K562 (cell line): Measurements from ENCODE around the gene MYCN. TPM values are rescaled to one million over a fixed set of nuclear protein-coding genes. Genes with fewer than 3 reads are reported as not detected.
"Not testable (repeated sequence)": the region's sequence is repeated elsewhere in the genome, so short reads cannot be mapped to it uniquely, and the experiment has no call there.

Experiments used
- ATAC-seq: fragments of 200-7000 bp; cut with Tn5 transposase; 3 replicates; pipeline ENCODE4 v1.9.1; 2020; ENCODE audit warnings: moderate library complexity
- BruUV-seq: library from RNA; stranded (reverse); fragments of 400-500 nt; replicated peaks from 2 replicates; lab custom pipeline; 2021; lab: Mats Ljungman, UMichigan
- CTCF ChIA-PET: fragments of 300-600 bp; formaldehyde crosslinking; extraction: SDS; loops from one replicate; lab custom pipeline; 2021; ENCODE audit warnings: low intra/inter-chr PET ratio; lab: Yijun Ruan, JAX
- POLR2A ChIA-PET: fragments of 300-600, 350-650 bp; sonication (Branson Sonifier 250); formaldehyde crosslinking; extraction: SDS; loops from one replicate; lab custom pipeline; 2021; ENCODE audit warnings: antibody characterized with exemption, inconsistent platforms; lab: Yijun Ruan, JAX
- DNase-seq, 4 experiments: peaks; one replicate each; pipeline versions ENCODE4 v3.0.0 to v3.0.0-alpha.2; 2011 to 2018; ENCODE audit warnings: low spot score in 3 of 4, mixed read lengths in 3 of 4; ENCODE audit errors: extremely low read depth in 1 of 4
- FAIRE-seq: peaks from 2 replicates; lab custom pipeline; 2011; peaks lifted over from hg19 to GRCh38; lab: Jason Lieb, UNC
- H2AFZ ChIP-seq: 2 replicates; pipeline ENCODE4 v1.6.0; 2011; ENCODE audit warnings: low read depth, low read length, control low read depth, inconsistent platforms
- H3K27ac ChIP-seq: fragments of 200-600 bp; 3 replicates; pipeline ENCODE4 v1.8.0; 2011; ENCODE audit warnings: low read depth, mild to moderate bottlenecking, control low read depth, inconsistent platforms, low read length, moderate library complexity, mixed read lengths; ENCODE audit errors: extremely low read depth
- H3K27me3 ChIP-seq, 2 experiments: fragments of 300-600 bp in 1 of 2; 2 replicates in 1 of 2; 3 replicates in 1 of 2; pipeline versions ENCODE4 v1.6.0 to v1.8.0; 2011; ENCODE audit warnings: inconsistent platforms in 2 of 2, low read length in 2 of 2, mild to moderate bottlenecking in 1 of 2, mixed read lengths in 1 of 2, moderate library complexity in 1 of 2; ENCODE audit not compliant: control insufficient read depth in 2 of 2, insufficient read depth in 2 of 2
- H3K36me3 ChIP-seq: fragments of 300-600 bp; 3 replicates; pipeline ENCODE4 v1.8.0; 2011; ENCODE audit warnings: mild to moderate bottlenecking, low read length, inconsistent platforms; ENCODE audit not compliant: control insufficient read depth, insufficient read depth
- H3K4me1 ChIP-seq, 2 experiments: fragments of 200-600 bp in 1 of 2; replicated peaks in 1 of 2; 2 replicates in 1 of 2; 3 replicates in 1 of 2; pipeline versions ENCODE4 v1.5.1 to v1.8.0; 2011; ENCODE audit warnings: inconsistent platforms in 2 of 2, low read length in 2 of 2, mild to moderate bottlenecking in 1 of 2, mixed read lengths in 1 of 2, moderate library complexity in 1 of 2; ENCODE audit not compliant: control insufficient read depth in 2 of 2, insufficient read depth in 2 of 2
- H3K4me2 ChIP-seq: 2 replicates; pipeline ENCODE4 v1.6.1; 2011; ENCODE audit warnings: low read length, control low read depth, inconsistent platforms, mixed read lengths; ENCODE audit not compliant: insufficient read depth
- H3K4me3 ChIP-seq: fragments of 200-600 bp; sonication (generic), shearing (Covaris generic); 2 replicates; pipeline ENCODE4 v1.5.1; 2016; ENCODE audit warnings: control low read depth, inconsistent platforms
- H3K79me2 ChIP-seq: fragments of 200-600 bp; 3 replicates; pipeline ENCODE4 v1.8.0; 2011; ENCODE audit warnings: low read length, inconsistent platforms; ENCODE audit not compliant: control insufficient read depth, insufficient read depth
- H3K9ac ChIP-seq, 2 experiments: 2 replicates each; pipeline versions ENCODE4 v1.6.0 to v1.6.1; 2011; ENCODE audit warnings: low read depth in 2 of 2, low read length in 2 of 2, control low read depth in 1 of 2, inconsistent platforms in 1 of 2, mild to moderate bottlenecking in 1 of 2, mixed read lengths in 1 of 2; ENCODE audit not compliant: insufficient read depth in 1 of 2
- H3K9me1 ChIP-seq: one replicate; pipeline ENCODE4 v1.6.0; 2011; ENCODE audit warnings: inconsistent platforms, mild to moderate bottlenecking, low read length, moderate library complexity; ENCODE audit not compliant: control insufficient read depth, insufficient read depth
- H3K9me3 ChIP-seq: replicated peaks from 2 replicates; pipeline ENCODE4 v1.5.1; 2011; ENCODE audit warnings: low read depth, low read length, inconsistent platforms; ENCODE audit not compliant: control insufficient read depth, insufficient read depth
- H4K20me1 ChIP-seq: replicated peaks from 2 replicates; pipeline ENCODE4 v1.6.1; 2011; ENCODE audit warnings: low read length, inconsistent platforms, mixed read lengths; ENCODE audit not compliant: control insufficient read depth, insufficient read depth
- ATF1 ChIP-seq, 2 experiments: fragments of 450-650 bp in 1 of 2; IDR thresholded peaks; 2 replicates each; pipeline ENCODE4 v1.6.1; 2016; ENCODE audit warnings: missing compliant biosample characterization in 1 of 2, missing genetic modification characterization in 1 of 2
- E2F6 ChIP-seq, 2 experiments: IDR thresholded peaks; 2 replicates each; pipeline ENCODE4 v1.6.1; 2011; ENCODE audit warnings: borderline replicate concordance in 1 of 2, control low read depth in 1 of 2, low read depth in 1 of 2, low read length in 1 of 2, mild to moderate bottlenecking in 1 of 2, mixed read lengths in 1 of 2, moderate library complexity in 1 of 2; ENCODE audit not compliant: insufficient read depth in 1 of 2, insufficient read length in 1 of 2, poor library complexity in 1 of 2, severe bottlenecking in 1 of 2; ENCODE audit errors: extremely low read depth in 1 of 2
- ELK3 ChIP-seq: fragments of 450-650 bp; formaldehyde crosslinking; IDR thresholded peaks from 2 replicates; pipeline ENCODE4 v1.4.0; 2020; ENCODE audit warnings: mild to moderate bottlenecking
- MAZ ChIP-seq, 2 experiments: fragments of 450-650 bp in 1 of 2; sonication (generic) in 1 of 2; formaldehyde crosslinking; IDR thresholded peaks in 1 of 2; conservative IDR thresholded peaks in 1 of 2; 2 replicates each; pipeline versions ENCODE4 v1.4.0 to v1.5.0; 2020; ENCODE audit warnings: mild to moderate bottlenecking in 1 of 2, missing genetic modification reagents in 1 of 2
- YY1 ChIP-seq, 3 experiments: IDR thresholded peaks; 2 replicates each; pipeline ENCODE4 v1.6.1; 2011; ENCODE audit warnings: low read length in 2 of 3, mild to moderate bottlenecking in 2 of 3, moderate library complexity in 2 of 3, borderline replicate concordance in 1 of 3, control low read depth in 1 of 3, low read depth in 1 of 3; ENCODE audit not compliant: insufficient read depth in 3 of 3, insufficient replicate concordance in 2 of 3, control insufficient read depth in 1 of 3, insufficient read length in 1 of 3; ENCODE audit errors: extremely low read depth in 1 of 3
- WGBS: fragments of 100-300 bp; shearing (Covaris generic); methylation state at CpG from one replicate; pipeline ENCODE4 v1.1.6; 2016; ENCODE audit warnings: low coverage, mixed read lengths; ENCODE audit not compliant: insufficient coverage; ENCODE audit errors: missing lambda C conversion rate; 5-methylcytosine and 5-hydroxymethylcytosine counted together
- in situ Hi-C: fragments of 300-500 bp; cut with MboI; formaldehyde crosslinking; loops from 4 replicates; pipeline ENCODE4 v1.15.0; 2018; ENCODE audit warnings: inconsistent platforms, mixed read lengths
- intact Hi-C: fragments of 100-400 bp; cut with micrococcal nuclease; formaldehyde crosslinking; loops from 2 replicates; pipeline ENCODE4 v1.14.2; 2022
- polyA plus RNA-seq, 8 experiments: library from polyadenylated mRNA; depleted of rRNA in 4 of 8; stranded (reverse) in 5 of 8; unstranded in 3 of 8; fragments of >200 nt; fragmentation: Nextera tagmentation in 2 of 8; fragmentation: Illumina TruSeq in 1 of 8; extraction: Ambion mirVana in 2 of 8; extraction: Trizol in 1 of 8; gene quantifications; 2 replicates each; pipeline versions ENCODE4 v1.2.1 to v1.2.3, GENCODE V29; 2011 to 2014; ENCODE audit warnings: inconsistent platforms in 1 of 8, missing spikeins in 1 of 8
- total RNA-seq, 7 experiments: library from RNA; depleted of rRNA in 6 of 7; stranded (reverse); fragments of >200 nt in 6 of 7; fragmentation: Illumina TruSeq in 2 of 7; extraction: Trizol in 2 of 7; gene quantifications; 2 replicates each; pipeline versions ENCODE4 v1.2.1 to v1.2.3, GENCODE V29; 2011 to 2021; ENCODE audit warnings: low replicate concordance in 1 of 7

MYCN gene
- total and polyA plus RNA-seq, 9 of the 15 experiments (the other 6 are each of a cell fraction or from before 2014, with no cell fraction given) = not detected

- TF ChIP-seq MAZ (CRISPR knock-in tag; conservative IDR thresholded peaks at IDR 0.05 in 1 of 2, IDR thresholded peaks at IDR 0.05 in 1 of 2) (no peak), ELK3 (CRISPR knock-in tag) (no peak), E2F6 (IDR thresholded peaks at IDR 0.05; ENCODE audit: borderline replicate concordance in 1 of 2, extremely low read depth in 1 of 2, insufficient read depth in 1 of 2, insufficient read length in 1 of 2, low read depth in 1 of 2, low read length in 1 of 2, poor library complexity in 1 of 2, severe bottlenecking in 1 of 2) (no peak), YY1 (IDR thresholded peaks at IDR 0.05; ENCODE audit: borderline replicate concordance in 1 of 3, control insufficient read depth in 1 of 3, extremely low read depth in 1 of 3, insufficient read depth in 3 of 3, insufficient read length in 1 of 3, insufficient replicate concordance in 2 of 3, low read depth in 1 of 3, low read length in 2 of 3) (no peak), ATF1 (CRISPR knock-in tag; IDR thresholded peaks at IDR 0.05) (no peak), ATF1 (tag; IDR thresholded peaks at IDR 0.05) (no peak)
- TF ChIP-seq, all 486 proteins: peak for 0
Observed at GRCh38 chr2:15914596-15915385, 25.6 kb upstream of the MYCN start (continued).

- intact Hi-C loops, POLR2A ChIA-PET, DNase-seq, H3K9me3 ChIP-seq, CTCF ChIA-PET, H3K9me1 ChIP-seq, H3K4me2 ChIP-seq, H2AFZ ChIP-seq, H3K4me3 ChIP-seq, H3K27ac ChIP-seq, BruUV-seq, H4K20me1 ChIP-seq, in situ Hi-C loops, ATAC-seq, H3K79me2 ChIP-seq, H3K9ac ChIP-seq, FAIRE-seq, H3K4me1 ChIP-seq, H3K36me3 ChIP-seq: not testable (repeated sequence)
- peaks cover 2 to 34% of the 10 kb centered on the region in 2 experiments; a peak in 2 of 5 replicates for H3K27me3 ChIP-seq
- WGBS = 5% methylated on average over 2 of the region's 4 CpGs
Observed at GRCh38 chr2:15915546-15915945, 24.8 kb upstream of the MYCN start.
